Midbrain (tissue), 1 donor: Measurements from ENCODE around the gene HSPBP1.

ENCODE experiments used
- DNase-seq: peaks from one replicate; lab custom pipeline; 2025; lab: John Stamatoyannopoulos, UW

Gene HSPBP1

DNA sequence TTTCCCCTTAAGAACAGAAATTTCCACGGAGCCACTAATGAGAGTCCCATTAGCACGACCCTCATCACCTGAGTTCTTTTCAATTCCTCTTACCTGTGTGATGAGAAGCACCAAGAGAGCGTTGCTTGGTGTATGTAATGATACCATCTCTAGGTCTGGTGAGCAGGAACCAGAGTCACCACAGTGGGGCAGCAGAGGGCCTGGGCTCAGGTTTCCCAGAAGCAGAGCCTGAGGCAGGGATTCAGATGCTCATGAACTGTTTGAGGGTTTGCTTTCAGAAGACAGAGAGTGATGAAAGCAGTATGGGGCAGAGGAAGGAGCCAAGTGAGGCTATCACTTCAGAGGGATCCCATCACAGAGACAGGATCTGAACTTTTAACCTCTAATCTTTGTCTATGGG is 67.5 kb downstream of the HSPBP1 start:
- no peak for DNase-seq
